HuH-7.5 (cell line): ENCODE measurements around the gene TPI1.
"Not testable (repeated sequence)": the region's sequence is repeated elsewhere in the genome, so short reads cannot be mapped to it uniquely, and the experiment has no call there.

Source experiments
- DNase-seq: peaks from one replicate; pipeline ENCODE4 v3.0.0; 2011; ENCODE audit warnings: low spot score

The TPI1 gene

GRCh38 chr12:6847676-6848075 is 19.7 kb upstream of the TPI1 start:
- no peak for DNase-seq

- DNase-seq: no peak
Observed at GRCh38 chr12:6849427-6849826, 17.9 kb upstream of the TPI1 start.

- DNase-seq: no peak
Observed at GRCh38 chr12:6849976-6850560, 17.3 kb upstream of the TPI1 start.

- no peak for DNase-seq
Observed at GRCh38 chr12:6850796-6851152, 16.6 kb upstream of the TPI1 start.

- DNase-seq: peak; percentile 100
Observed at GRCh38 chr12:6851153-6851920, 16.0 kb upstream of the TPI1 start, which contains the start of gene CDCA3. CDCA3 (minus strand) TSS chr12:6851286; CDS start chr12:6850952, 334 bp downstream.

- peak; percentile 93 for DNase-seq
Observed at GRCh38 chr12:6851921-6852650, 15.2 kb upstream of the TPI1 start, which contains the start of gene USP5. USP5 (plus strand) TSS chr12:6852150; CDS start chr12:6852180, 30 bp downstream.

- no peak for DNase-seq
Observed at GRCh38 chr12:6852651-6853354, 14.5 kb upstream of the TPI1 start.

- DNase-seq: no peak
Observed at GRCh38 chr12:6853626-6854025, 13.7 kb upstream of the TPI1 start.

- no peak for DNase-seq
Observed at GRCh38 chr12:6854036-6854435, 13.3 kb upstream of the TPI1 start.

- no peak for DNase-seq
Observed at GRCh38 chr12:6855322-6855721, 12.0 kb upstream of the TPI1 start.

- no peak for DNase-seq
Observed at GRCh38 chr12:6858799-6859198, 8.5 kb upstream of the TPI1 start.

GRCh38 chr12:6860116-6860515 is 7.2 kb upstream of the TPI1 start:
- no peak for DNase-seq

GRCh38 chr12:6860942-6861341 is 6.4 kb upstream of the TPI1 start:
- no peak for DNase-seq

GRCh38 chr12:6861391-6861790 is 5.9 kb upstream of the TPI1 start:
- no peak for DNase-seq

GRCh38 chr12:6863033-6863432 is 4.3 kb upstream of the TPI1 start:
- no peak for DNase-seq

GRCh38 chr12:6863586-6864321 is 3.6 kb upstream of the TPI1 start:
- no peak for DNase-seq

GRCh38 chr12:6865307-6865706 is 2.0 kb upstream of the TPI1 start:
- DNase-seq: not testable (repeated sequence)

GRCh38 chr12:6866163-6866919 is 990 bp upstream of the TPI1 start:
- DNase-seq: peak; percentile 16

GRCh38 chr12:6866920-6867412 is 365 bp upstream of the TPI1 start:
- DNase-seq: peak; percentile 22

GRCh38 chr12:6868211-6869048 is 1.1 kb downstream of the TPI1 start:
- DNase-seq: peak; percentile 29
